HG03066 (cell line): Measurements from ENCODE around the gene ZNF425.
"Not testable (repeated sequence)": the region's sequence is repeated elsewhere in the genome, so short reads cannot be mapped to it uniquely, and the experiment has no call there.

Experiments used
- ATAC-seq: cut with Tn5 transposase; IDR thresholded peaks from one replicate; pipeline ENCODE4 v1.9.1; 2021; ENCODE audit warnings: low read depth; ENCODE audit not compliant: unreplicated experiment

Gene ZNF425

GRCh38 chr7:149125863-149126661 lies at the start of gene ZNF425:
Gene ZNF425 (minus strand): TSS chr7:149126324. CDS start chr7:149126213, 111 bp downstream.
- peak; percentile 80 for ATAC-seq

GRCh38 chr7:149175150-149175549 lies 49.0 kb upstream of the ZNF425 start:
- no peak for ATAC-seq

GRCh38 chr7:149172534-149172920 lies 46.4 kb upstream of the ZNF425 start:
- no peak for ATAC-seq

- ATAC-seq, result no peak
These were observed 45.9 kb upstream of the ZNF425 start for GRCh38 chr7:149171892-149172533.

GRCh38 chr7:149166630-149167352 lies 40.7 kb upstream of the ZNF425 start:
- no peak for ATAC-seq

- no peak for ATAC-seq
These were observed 40.0 kb upstream of the ZNF425 start for GRCh38 chr7:149166142-149166541.

- ATAC-seq, result no peak
These were observed 35.2 kb upstream of the ZNF425 start for GRCh38 chr7:149161241-149161848.

GRCh38 chr7:149156898-149157297 lies 30.8 kb upstream of the ZNF425 start:
- no peak for ATAC-seq

GRCh38 chr7:149154056-149154455 lies 27.9 kb upstream of the ZNF425 start:
- ATAC-seq, result no peak

- ATAC-seq, result no peak
These were observed 27.2 kb upstream of the ZNF425 start for GRCh38 chr7:149153346-149153745.

- ATAC-seq, result no peak
These were observed 24.9 kb upstream of the ZNF425 start for GRCh38 chr7:149150981-149151380.

GRCh38 chr7:149147752-149148653 lies 21.9 kb upstream of the ZNF425 start:
- ATAC-seq, result peak; percentile 27

- peak; percentile 66 for ATAC-seq
These were observed 21.1 kb upstream of the ZNF425 start, which contains the start of gene ZNF398 for GRCh38 chr7:149147072-149147751. Gene ZNF398 (plus strand): TSS chr7:149147453. CDS start chr7:149147743, 290 bp downstream.

GRCh38 chr7:149145031-149145845 lies 19.1 kb upstream of the ZNF425 start:
- no peak for ATAC-seq

- not testable (repeated sequence) for ATAC-seq
These were observed 18.4 kb upstream of the ZNF425 start for GRCh38 chr7:149144436-149144922.

GRCh38 chr7:149141893-149142292 lies 15.8 kb upstream of the ZNF425 start:
- no peak for ATAC-seq

GRCh38 chr7:149140831-149141230 lies 14.7 kb upstream of the ZNF425 start:
- no peak for ATAC-seq

- no peak for ATAC-seq
These were observed 10.0 kb upstream of the ZNF425 start for GRCh38 chr7:149136118-149136517.
